Large intestine (tissue), 3 donors: Measurements from ENCODE around the gene HOXB13. TPM values are rescaled to one million over a fixed set of nuclear protein-coding genes. Genes with fewer than 3 reads are reported as not detected.
"Not testable (repeated sequence)": the region's sequence is repeated elsewhere in the genome, so short reads cannot be mapped to it uniquely, and the experiment has no call there.

Source experiments
- DNase-seq, 2 donors: peaks; one replicate each; pipeline versions ENCODE4 v3.0.0 to v3.0.0-alpha.2; 2013
- H3K27ac ChIP-seq: one replicate; pipeline ENCODE4 v1.5.1; 2013; ENCODE audit warnings: low read length
- H3K27me3 ChIP-seq: 2 replicates; pipeline ENCODE4 v1.6.1; 2013; ENCODE audit warnings: low read length; ENCODE audit not compliant: control insufficient read depth, insufficient read depth
- H3K36me3 ChIP-seq: 2 replicates; pipeline ENCODE4 v1.6.1; 2013; ENCODE audit warnings: low read length; ENCODE audit not compliant: control insufficient read depth, insufficient read depth
- H3K4me1 ChIP-seq: one replicate; pipeline ENCODE4 v1.6.1; 2013; ENCODE audit warnings: low read length; ENCODE audit not compliant: control insufficient read depth, insufficient read depth
- H3K4me3 ChIP-seq: one replicate; pipeline ENCODE4 v1.5.1; 2013; ENCODE audit warnings: low read length
- H3K9me3 ChIP-seq: one replicate; pipeline ENCODE4 v1.6.1; 2013; ENCODE audit warnings: mild to moderate bottlenecking, low read depth, low read length, moderate library complexity; ENCODE audit not compliant: control insufficient read depth
- WGBS: methylation state at CpG from one replicate; pipeline ENCODE4 v1.1.5; 2013; ENCODE audit warnings: low lambda C conversion rate; ENCODE audit not compliant: insufficient coverage; 5-methylcytosine and 5-hydroxymethylcytosine counted together
- polyA plus RNA-seq: library from polyadenylated mRNA; unstranded; fragments of 120-200 nt; gene quantifications from one replicate; pipeline ENCODE4 v1.2.1, GENCODE V29; 2013

HOXB13 gene
- polyA plus RNA-seq, 1 donor, result not detected

GRCh38 chr17:48718227-48718760 lies 10.3 kb downstream of the HOXB13 start:
- WGBS, result no CpG with 5 or more reads among the region's 24 CpGs
- no peak overlapping the region for H3K4me3 ChIP-seq

GRCh38 chr17:48717367-48718226 lies 11.0 kb downstream of the HOXB13 start:
- 0% methylated on average over 1 of the region's 10 CpGs for WGBS

More at GRCh38 chr17:48718227-48718760, 10.3 kb downstream of the HOXB13 start:
- peaks cover 90% of the 10 kb centered on the region for H3K27me3 ChIP-seq
- no peaks in the 10 kb centered on the region for H3K36me3 ChIP-seq
- no peak overlapping the region for H3K27ac ChIP-seq
- peaks cover 5% of the 10 kb centered on the region for H3K4me1 ChIP-seq
- peaks cover 9% of the 10 kb centered on the region for H3K9me3 ChIP-seq
- no peak for DNase-seq

DNA sequence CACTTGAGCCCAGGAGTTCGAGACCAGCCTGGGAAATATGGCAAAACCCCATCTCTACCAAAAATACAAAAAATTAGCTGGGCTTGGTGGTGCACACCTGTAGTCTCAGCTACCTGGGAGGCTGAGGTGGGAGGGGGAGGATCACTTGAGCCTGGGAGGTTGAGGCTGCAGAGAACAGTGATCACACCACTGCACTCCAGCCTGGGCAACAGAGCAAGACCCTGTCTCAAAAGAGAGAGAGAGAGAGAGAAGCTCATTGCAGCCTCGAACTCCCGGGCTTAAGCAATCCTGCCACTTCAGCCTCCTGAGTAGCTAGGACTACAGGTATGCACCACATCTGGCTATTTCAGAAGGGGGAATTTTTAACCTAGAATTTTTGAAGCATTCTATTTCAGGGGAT lies 12.0 kb downstream of the HOXB13 start:
- not testable (repeated sequence) for H3K27ac ChIP-seq, H3K4me3 ChIP-seq, H3K4me1 ChIP-seq, H3K36me3 ChIP-seq, DNase-seq, H3K9me3 ChIP-seq
- H3K27me3 ChIP-seq, result peaks cover 88% of the 10 kb centered on the region
- no CpG with 5 or more reads among the region's 3 CpGs for WGBS

More at GRCh38 chr17:48717367-48718226, 11.0 kb downstream of the HOXB13 start:
- H3K4me3 ChIP-seq, result no peak overlapping the region
- no peaks in the 10 kb centered on the region for H3K36me3 ChIP-seq
- no peak for DNase-seq
- peaks cover 9% of the 10 kb centered on the region for H3K9me3 ChIP-seq
- no peak overlapping the region for H3K27ac ChIP-seq
- peaks cover 90% of the 10 kb centered on the region for H3K27me3 ChIP-seq
- H3K4me1 ChIP-seq, result peaks cover 5% of the 10 kb centered on the region

DNA sequence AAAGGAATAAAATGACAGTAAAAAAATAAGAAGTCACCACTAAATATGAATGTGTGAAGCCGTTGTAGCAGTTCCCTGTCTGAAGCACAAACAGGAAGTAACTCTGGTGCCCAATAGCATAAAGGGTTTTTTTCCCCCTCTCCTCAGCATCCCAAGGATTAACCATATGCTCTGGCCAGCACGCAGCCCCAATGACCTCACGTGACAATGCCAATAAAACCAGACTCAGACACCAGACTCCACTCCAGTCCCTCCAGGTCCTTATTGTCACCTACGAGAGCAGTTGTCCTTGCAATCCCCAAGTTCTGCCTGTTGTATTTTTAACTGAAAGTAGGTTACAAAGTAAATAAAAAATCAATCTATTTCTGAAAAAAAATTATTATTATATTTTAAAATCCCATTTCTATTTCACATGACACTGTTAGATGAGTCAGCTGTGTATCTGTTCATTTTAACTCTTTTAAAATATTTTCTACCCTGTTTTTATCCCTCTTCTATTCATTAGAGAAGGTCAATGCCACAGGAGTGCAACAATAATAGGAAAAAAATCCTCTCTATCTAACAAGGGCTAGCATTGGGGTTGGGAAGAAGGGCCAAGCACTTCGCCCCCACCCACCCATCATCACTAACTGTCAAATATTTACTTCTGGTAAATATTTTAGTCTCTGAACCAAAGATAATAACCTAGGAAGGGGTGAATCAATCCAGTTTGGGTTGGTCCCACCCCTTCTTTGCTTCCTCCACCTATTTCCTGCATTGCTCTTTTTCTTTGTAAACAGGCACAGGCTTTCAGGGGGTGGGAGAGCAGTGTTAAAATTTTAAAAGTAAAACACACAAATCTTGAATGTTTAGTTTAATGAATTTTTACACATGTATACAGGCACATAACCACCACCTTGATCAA lies 12.8 kb downstream of the HOXB13 start:
- DNase-seq, result no peak
- Histone ChIP-seq H3K9me3 (peaks cover 9% of the 10 kb centered on the region), H3K27ac (no peak overlapping the region), H3K36me3 (no peaks in the 10 kb centered on the region), H3K4me3 (no peak overlapping the region), H3K27me3 (peaks cover 88% of the 10 kb centered on the region), H3K4me1 (peaks cover 5% of the 10 kb centered on the region)
- WGBS, result no CpG with 5 or more reads among the region's 5 CpGs

DNA sequence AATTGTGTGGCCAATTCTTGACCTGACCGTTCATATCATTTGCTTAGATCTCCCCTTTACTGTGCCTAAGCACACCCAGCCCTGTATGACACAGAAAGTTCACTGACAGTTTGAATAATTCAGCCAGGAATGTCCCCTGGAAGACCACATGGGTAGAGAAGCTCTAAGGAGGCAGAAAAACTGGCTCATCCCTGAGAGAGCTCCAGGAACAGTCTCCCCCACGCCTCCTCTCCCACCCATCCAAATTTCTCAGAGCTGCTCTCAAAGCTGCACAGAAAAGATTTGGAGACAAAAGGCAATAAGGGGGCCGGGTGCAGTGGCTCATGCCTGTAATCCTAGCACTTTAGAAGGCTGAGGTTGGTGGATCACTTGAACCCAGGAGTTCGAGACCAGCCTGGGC lies 17.4 kb downstream of the HOXB13 start:
- no CpG with 5 or more reads among the region's 4 CpGs for WGBS
- Histone ChIP-seq H3K9me3 (no peaks in the 10 kb centered on the region), H3K4me3 (no peak overlapping the region), H3K27ac (no peak overlapping the region), H3K27me3 (peaks cover 80% of the 10 kb centered on the region), H3K4me1 (no peaks in the 10 kb centered on the region), H3K36me3 (no peaks in the 10 kb centered on the region)
- DNase-seq, result no peak

DNA sequence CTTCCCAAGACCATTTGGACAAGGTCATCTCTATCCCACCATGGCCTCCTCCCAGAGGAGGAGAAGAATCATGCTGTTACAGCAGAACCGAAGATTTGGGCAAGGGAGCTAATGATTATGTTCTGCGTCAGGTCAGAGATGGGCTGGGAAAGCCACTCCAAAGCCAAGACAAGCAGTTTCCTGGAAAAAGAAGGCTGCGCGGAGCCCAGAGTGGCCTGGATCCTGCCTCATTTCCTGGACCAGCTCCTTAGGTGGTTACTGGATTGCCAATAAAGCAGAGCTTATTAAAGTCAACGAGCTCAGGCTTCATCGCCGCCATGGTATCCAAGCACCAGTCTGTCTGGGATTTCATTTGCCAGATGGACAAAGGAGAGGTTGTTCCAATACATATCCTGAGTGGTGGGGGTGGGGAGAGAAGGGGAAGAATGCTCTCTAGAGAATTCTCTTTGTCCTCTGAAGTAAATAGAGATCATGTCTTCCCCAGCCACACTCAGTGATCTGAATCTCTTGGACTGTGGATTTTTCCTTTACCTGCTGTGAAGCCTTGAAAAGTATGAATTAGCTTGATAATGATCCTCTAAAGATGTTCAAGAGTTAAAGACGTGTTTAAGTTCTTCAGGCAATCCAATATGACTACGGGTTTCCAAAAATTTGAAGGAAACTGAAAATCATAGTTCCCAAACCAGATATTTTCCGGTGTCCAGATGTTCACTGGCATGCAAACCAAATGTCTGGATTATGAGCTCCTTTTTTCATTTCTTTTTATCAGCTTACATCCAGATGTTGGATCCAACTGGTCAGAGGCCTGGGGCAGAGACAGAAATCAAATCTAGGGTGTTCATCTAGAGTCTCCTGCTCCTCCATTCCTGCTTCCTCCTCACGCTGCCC lies 23.9 kb downstream of the HOXB13 start:
- H3K4me3 ChIP-seq, result no peak overlapping the region
- H3K27ac ChIP-seq, result no peak overlapping the region
- no CpG with 5 or more reads among the region's 11 CpGs for WGBS
- no peaks in the 10 kb centered on the region for H3K4me1 ChIP-seq
- peaks cover 76% of the 10 kb centered on the region for H3K27me3 ChIP-seq
- no peaks in the 10 kb centered on the region for H3K36me3 ChIP-seq
- no peak for DNase-seq
- H3K9me3 ChIP-seq, result no peaks in the 10 kb centered on the region

DNA sequence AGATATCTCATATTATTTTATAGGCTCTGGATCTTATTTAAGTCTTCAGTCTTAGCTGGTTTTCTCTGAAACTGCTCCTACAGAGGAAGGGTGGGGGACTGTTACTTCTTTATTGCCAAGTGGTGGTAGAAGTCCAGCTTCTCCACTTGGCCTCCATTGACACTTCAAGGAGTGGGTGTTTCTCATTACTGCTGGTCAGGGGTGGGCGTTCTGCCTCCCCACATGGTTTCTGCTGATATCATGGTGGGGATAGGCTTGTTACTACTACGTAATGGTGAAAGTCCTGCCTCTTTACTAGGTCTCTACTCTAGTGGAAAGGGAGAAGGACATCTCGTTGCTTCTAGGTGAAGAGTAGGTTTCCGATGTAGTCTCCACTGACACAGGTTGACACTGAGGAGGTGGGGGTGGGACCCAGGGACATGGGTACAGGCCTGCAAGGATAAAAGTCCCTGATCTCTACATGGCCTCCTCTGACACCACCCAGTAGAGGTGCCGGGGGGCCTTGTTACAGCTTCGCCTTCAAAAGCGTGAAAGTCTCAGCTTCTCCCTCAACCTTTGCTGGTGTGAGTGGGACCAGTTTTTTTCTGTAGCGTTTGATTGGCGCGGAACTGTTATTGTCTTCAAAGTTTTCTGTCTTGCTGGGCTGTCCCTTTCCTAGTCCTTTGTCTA lies 26.6 kb downstream of the HOXB13 start:
- no CpG with 5 or more reads among the region's 10 CpGs for WGBS
- H3K27ac ChIP-seq, result no peak overlapping the region
- no peak for DNase-seq
- H3K4me3 ChIP-seq, result no peak overlapping the region
- no peaks in the 10 kb centered on the region for H3K9me3 ChIP-seq
- H3K4me1 ChIP-seq, result no peaks in the 10 kb centered on the region
- H3K27me3 ChIP-seq, result peaks cover 58% of the 10 kb centered on the region
- H3K36me3 ChIP-seq, result no peaks in the 10 kb centered on the region

GRCh38 chr17:48693178-48693577 lies 35.4 kb downstream of the HOXB13 start:
- Histone ChIP-seq H3K9me3 (no peaks in the 10 kb centered on the region), H3K27ac (no peak overlapping the region), H3K4me3 (no peak overlapping the region), H3K4me1 (no peaks in the 10 kb centered on the region), H3K27me3 (peaks cover 30% of the 10 kb centered on the region), H3K36me3 (no peaks in the 10 kb centered on the region)
- no CpG with 5 or more reads among the region's 1 CpG for WGBS
- DNase-seq, result no peak

- Histone ChIP-seq H3K4me1 (no peaks in the 10 kb centered on the region), H3K9me3 (no peaks in the 10 kb centered on the region), H3K27me3 (peaks cover 34% of the 10 kb centered on the region), H3K4me3 (no peak overlapping the region), H3K27ac (no peak overlapping the region), H3K36me3 (no peaks in the 10 kb centered on the region)
- DNase-seq, result no peak
- WGBS, result 71% methylated on average over 1 of the region's 1 CpG
Observed at GRCh38 chr17:48692049-48692448, 36.5 kb downstream of the HOXB13 start.
